ENCODE data around the gene CCDC187. TPM values are rescaled to one million over a fixed set of nuclear protein-coding genes. Genes with fewer than 3 reads are reported as not detected.

Gene CCDC187
- total and polyA plus RNA-seq, 2 of the 13 experiments (the other 11 are each of a cell fraction or from before 2014, with no cell fraction given) = 0.03 to 0.13 TPM

- no peak for TF ChIP-seq SNAPC4 (CRISPR knock-in tag; IDR thresholded peaks at IDR 0.05)
- no peak for TF ChIP-seq ZNF335 (CRISPR knock-in tag; IDR thresholded peaks at IDR 0.05)
- no peak for TF ChIP-seq PTBP1 (IDR thresholded peaks at IDR 0.05; ENCODE audit: low read depth, low read length, poor library complexity, severe bottlenecking)
- TF ChIP-seq TARDBP (CRISPR knock-in tag; IDR thresholded peaks at IDR 0.05) = peak; percentile 35; the same call in 1 of the 2 replicates
- TF ChIP-seq ZNF792 (CRISPR knock-in tag; IDR thresholded peaks at IDR 0.05) = 0 out of 2 replicates have a peak, but pooled peaks have one; percentile 65
- TF ChIP-seq JUND (CRISPR knock-in tag; IDR thresholded peaks at IDR 0.05) = 0 out of 2 replicates have a peak, but pooled peaks have one; percentile 56
- no peak for TF ChIP-seq JARID2 (CRISPR knock-in tag; IDR thresholded peaks at IDR 0.05; ENCODE audit: insufficient replicate concordance)
- no peak for TF ChIP-seq ZNF276 (CRISPR knock-in tag; IDR thresholded peaks at IDR 0.05; ENCODE audit: low read depth)
- no peak for TF ChIP-seq ZNF777 (CRISPR knock-in tag; IDR thresholded peaks at IDR 0.05)
- no peak for TF ChIP-seq PHF5A (CRISPR knock-in tag; IDR thresholded peaks at IDR 0.05; ENCODE audit: low read depth, unreplicated experiment)
- TF ChIP-seq ZNF12 (CRISPR knock-in tag; IDR thresholded peaks at IDR 0.05) = no peak
- no peak for TF ChIP-seq SMYD3 (CRISPR knock-in tag; IDR thresholded peaks at IDR 0.05)
- TF ChIP-seq ATF7-NPFF (CRISPR knock-in tag; IDR thresholded peaks at IDR 0.05; ENCODE audit: low read depth) = no peak
- TF ChIP-seq NCOA1 (CRISPR knock-in tag; IDR thresholded peaks at IDR 0.05) = no peak
- TF ChIP-seq ZNF839 (CRISPR knock-in tag; IDR thresholded peaks at IDR 0.05; ENCODE audit: borderline replicate concordance) = no peak
- TF ChIP-seq MEF2D (CRISPR knock-in tag; IDR thresholded peaks at IDR 0.05) = no peak
- TF ChIP-seq TFE3 (CRISPR knock-in tag; IDR thresholded peaks at IDR 0.05) = 0 out of 2 replicates have a peak, but pooled peaks have one; percentile 16
- 0 out of 2 replicates have a peak, but pooled peaks have one; percentile 41 for TF ChIP-seq PATZ1 (CRISPR knock-in tag; IDR thresholded peaks at IDR 0.05)
These were observed 6.7 kb downstream of the CCDC187 start (continued) for GRCh38 chr9:136297016-136297691.
